Gastrocnemius medialis (tissue), 4 donors: ENCODE results near the gene FKTN. TPM values are rescaled to one million over a fixed set of nuclear protein-coding genes. Genes with fewer than 3 reads are reported as not detected.

ENCODE experiments used
- ATAC-seq, 2 donors: fragments of 150-250 bp; one replicate each; pipeline ENCODE4 v1.9.1; 2016
- DNase-seq, 2 donors: peaks; one replicate each; pipeline ENCODE4 v3.0.0-alpha.2; 2019
- H3K27ac ChIP-seq, 4 donors: fragments of 200-600 bp; sonication (generic); 1 replicate in 1 of 4; 2 replicates in 3 of 4; pipeline ENCODE4 v1.5.1; 2016 to 2018; ENCODE audit warnings: mild to moderate bottlenecking in 2 of 4, moderate library complexity in 1 of 4
- H3K27me3 ChIP-seq, 3 donors: fragments of 200-600 bp; sonication (generic) in 2 of 3; 1 replicate in 1 of 3; 2 replicates in 2 of 3; pipeline versions ENCODE4 v1.5.1 to v1.6.0; 2016 to 2019; ENCODE audit warnings: mild to moderate bottlenecking in 1 of 3, moderate library complexity in 1 of 3
- H3K36me3 ChIP-seq, 2 donors: fragments of 200-600 bp; sonication (generic) in 1 of 2; one replicate each; pipeline ENCODE4 v1.5.1; 2017 to 2018
- H3K4me1 ChIP-seq, 2 donors: fragments of 200-600 bp; sonication (generic) in 1 of 2; one replicate each; pipeline ENCODE4 v1.5.1; 2016 to 2017; ENCODE audit warnings: mild to moderate bottlenecking in 2 of 2
- H3K4me3 ChIP-seq, 4 donors: fragments of 200-600 bp; sonication (generic) in 3 of 4; 1 replicate in 1 of 4; 2 replicates in 3 of 4; pipeline ENCODE4 v1.5.1; 2016 to 2019; ENCODE audit warnings: mild to moderate bottlenecking in 2 of 4
- H3K9me3 ChIP-seq, 3 donors: fragments of 200-600 bp; sonication (generic) in 2 of 3; 1 replicate in 1 of 3; 2 replicates in 2 of 3; pipeline ENCODE4 v1.5.1; 2016 to 2019
- CTCF ChIP-seq, 5 experiments: fragments of 450-650 bp in 3 of 5; fragments of 200-600 bp in 2 of 5; sonication (generic) in 2 of 5; IDR thresholded peaks in 4 of 5; conservative IDR thresholded peaks in 1 of 5; 1 replicate in 4 of 5; 2 replicates in 1 of 5; pipeline ENCODE4 v1.5.1; 2016 to 2019; ENCODE audit warnings: antibody characterized with exemption in 5 of 5, mild to moderate bottlenecking in 3 of 5, moderate library complexity in 3 of 5
- POLR2A ChIP-seq, 2 donors: fragments of 450-650 bp; IDR thresholded peaks; one replicate each; pipeline ENCODE4 v1.6.1; 2017; ENCODE audit warnings: antibody characterized with exemption in 2 of 2, mild to moderate bottlenecking in 2 of 2, moderate library complexity in 2 of 2
- in situ Hi-C, 4 donors: fragments of 200-750 bp; cut with MboI; loops; one replicate each; pipeline versions ENCODE4 v1.15.0 to v1.8.0; 2017; ENCODE audit warnings: low sequenced_read_pairs in 4 of 4
- intact Hi-C: fragments of 100-400 bp; cut with DNase I; formaldehyde crosslinking; loops from one replicate; pipeline ENCODE4 v1.15.1; 2023; ENCODE audit warnings: low total_unique reads
- total RNA-seq, 4 donors: library from RNA; depleted of rRNA; stranded (reverse); fragments of >200 nt; gene quantifications; one replicate each; pipeline versions ENCODE4 v1.1.0 to v1.2.3, GENCODE V29; 2016

The FKTN gene
- total RNA-seq, 4 donors from 2014 or later: 3.2 to 7.7 (median 6.1) TPM

- ATAC-seq: no peak
- TF ChIP-seq CTCF (IDR thresholded peaks at IDR 0.05 in 4 of 5, conservative IDR thresholded peaks at IDR 0.05 in 1 of 5) (no peak), POLR2A (IDR thresholded peaks at IDR 0.05) (no peak)
- intact Hi-C loops (no loop called here), in situ Hi-C loops (loop anchor here in 2 of 4 donors (25.0 kb wide), 2 partner anchors 219 to 244 kb away; partner anchors contain the start of gene FSD1L (in 1 of the 2))
- Histone ChIP-seq H3K9me3 (no peaks in the 10 kb centered on the region), H3K4me3 (no peak overlapping the region), H3K4me1 (peaks cover 14 to 21% of the 10 kb centered on the region in 2 donors), H3K27ac (peak overlapping the region in 1 of 4 donors; percentile 56), H3K36me3 (no peaks in the 10 kb centered on the region), H3K27me3 (no peaks in the 10 kb centered on the region)
- DNase-seq: no peak
Observed at GRCh38 chr9:105681313-105681712, 123.4 kb downstream of the FKTN start.

- DNase-seq (no peak), ATAC-seq (no peak)
- in situ Hi-C loops: loop anchor here in 2 of 4 donors (25.0 kb wide), 2 partner anchors 219 to 244 kb away; partner anchors contain the start of gene FSD1L (in 1 of the 2)
Observed at GRCh38 chr9:105681724-105682123, 123.8 kb downstream of the FKTN start.

GRCh38 chr9:105683688-105684275 is 125.9 kb downstream of the FKTN start:
- H3K9me3 ChIP-seq: no peaks in the 10 kb centered on the region
- intact Hi-C loops (no loop called here), in situ Hi-C loops (loop anchor here in 2 of 4 donors (25.0 kb wide), 2 partner anchors 221 to 246 kb away; partner anchors contain the start of gene FSD1L (in 1 of the 2))
- peak; percentile 95 to 97 for ATAC-seq
- H3K4me1 ChIP-seq: peaks cover 18 to 20% of the 10 kb centered on the region in 2 donors
- H3K27ac ChIP-seq: peak overlapping the region; percentile 79 to 84 (median 81)
- no peaks in the 10 kb centered on the region for H3K36me3 ChIP-seq
- H3K4me3 ChIP-seq: no peak overlapping the region
- no peaks in the 10 kb centered on the region for H3K27me3 ChIP-seq
- peak in 1 of 2 donors; percentile 17 for TF ChIP-seq POLR2A (IDR thresholded peaks at IDR 0.05)
- TF ChIP-seq CTCF (IDR thresholded peaks at IDR 0.05 in 4 of 5, conservative IDR thresholded peaks at IDR 0.05 in 1 of 5): no peak
- peak; percentile 46 to 63 for DNase-seq

More at GRCh38 chr9:105681724-105682123, 123.8 kb downstream of the FKTN start:
- peak overlapping the region in 3 of 4 donors; percentile 13 to 56 (median 19) for H3K27ac ChIP-seq
- no peaks in the 10 kb centered on the region for H3K27me3 ChIP-seq
- intact Hi-C loops: no loop called here
- H3K4me3 ChIP-seq: no peak overlapping the region
- H3K4me1 ChIP-seq: peaks cover 14 to 21% of the 10 kb centered on the region in 2 donors
- H3K9me3 ChIP-seq: no peaks in the 10 kb centered on the region
- H3K36me3 ChIP-seq: no peaks in the 10 kb centered on the region
- TF ChIP-seq CTCF (IDR thresholded peaks at IDR 0.05 in 4 of 5, conservative IDR thresholded peaks at IDR 0.05 in 1 of 5): no peak
- TF ChIP-seq POLR2A (IDR thresholded peaks at IDR 0.05): no peak

GRCh38 chr9:105686936-105687335 is 129.0 kb downstream of the FKTN start:
- Histone ChIP-seq H3K4me1 (peaks cover 31 to 32% of the 10 kb centered on the region in 2 donors), H3K36me3 (no peaks in the 10 kb centered on the region), H3K9me3 (no peaks in the 10 kb centered on the region), H3K4me3 (no peak overlapping the region), H3K27ac (peak overlapping the region in 1 of 4 donors; percentile 87), H3K27me3 (no peaks in the 10 kb centered on the region)
- TF ChIP-seq CTCF (IDR thresholded peaks at IDR 0.05 in 4 of 5, conservative IDR thresholded peaks at IDR 0.05 in 1 of 5) (no peak), POLR2A (IDR thresholded peaks at IDR 0.05) (no peak)
- in situ Hi-C loops: loop anchor here in 2 of 4 donors (25.0 kb wide), 2 partner anchors 225 to 250 kb away; partner anchors contain the start of gene FSD1L (in 1 of the 2)
- no peak for ATAC-seq
- intact Hi-C loops: no loop called here
- no peak for DNase-seq

Other genes starting within 250 kb of the FKTN start
- 10 to 100 TPM in 2 of 4 donors, 1 to 10 TPM in 2; 8.5 to 19.6 (median 12.4) TPM for gene FSD1L, start 110.1 kb upstream of the FKTN start, total RNA-seq
- gene TAL2, start 104.3 kb downstream of the FKTN start, total RNA-seq: not detected
- 10 to 100 TPM; 81.4 to 97.6 (median 89.8) TPM for gene TMEM38B, start 136.4 kb downstream of the FKTN start, total RNA-seq